Spleen (tissue), 13 donors: Measurements from ENCODE around the gene BCLAF1. TPM values are rescaled to one million over a fixed set of nuclear protein-coding genes. Genes with fewer than 3 reads are reported as not detected.

Experiments
- DNase-seq: peaks from one replicate; pipeline ENCODE4 v3.0.0-alpha.2; 2020
- H3K27ac ChIP-seq, 8 donors: fragments of 200-600 bp; sonication (generic) in 7 of 8; 1 replicate in 4 of 8; 2 replicates in 4 of 8; pipeline versions ENCODE4 v1.5.0 to v1.8.0; 2016 to 2021; ENCODE audit warnings: inconsistent platforms in 4 of 8, mild to moderate bottlenecking in 4 of 8, moderate library complexity in 1 of 8
- H3K27me3 ChIP-seq, 7 donors: fragments of 200-600 bp; sonication (generic) in 6 of 7; replicated peaks in 1 of 7; 1 replicate in 4 of 7; 2 replicates in 3 of 7; pipeline versions ENCODE4 v1.5.0 to v1.8.0; 2016 to 2021; ENCODE audit warnings: inconsistent platforms in 3 of 7, mild to moderate bottlenecking in 1 of 7
- H3K36me3 ChIP-seq, 6 donors: fragments of 200-600 bp; sonication (generic) in 5 of 6; 1 replicate in 4 of 6; 2 replicates in 2 of 6; pipeline versions ENCODE4 v1.5.0 to v1.8.0; 2016 to 2021; ENCODE audit warnings: inconsistent platforms in 2 of 6
- H3K4me1 ChIP-seq, 6 donors: fragments of 200-600 bp; sonication (generic) in 5 of 6; 1 replicate in 3 of 6; 2 replicates in 3 of 6; pipeline versions ENCODE4 v1.5.0 to v1.8.0; 2016 to 2021; ENCODE audit warnings: inconsistent platforms in 3 of 6
- H3K4me3 ChIP-seq, 8 donors: fragments of 200-600 bp; sonication (generic) in 7 of 8; 1 replicate in 4 of 8; 2 replicates in 4 of 8; pipeline versions ENCODE4 v1.5.0 to v1.8.0; 2016 to 2021; ENCODE audit warnings: inconsistent platforms in 4 of 8, mild to moderate bottlenecking in 4 of 8, moderate library complexity in 2 of 8
- H3K9me3 ChIP-seq, 8 donors: fragments of 200-600 bp; sonication (generic) in 7 of 8; 1 replicate in 4 of 8; 2 replicates in 4 of 8; pipeline versions ENCODE4 v1.5.0 to v1.8.0; 2016 to 2021; ENCODE audit warnings: inconsistent platforms in 4 of 8
- CTCF ChIP-seq, 11 experiments: fragments of 200-600 bp in 7 of 11; fragments of 450-650 bp in 4 of 11; sonication (generic) in 4 of 11; IDR thresholded peaks in 8 of 11; conservative IDR thresholded peaks in 3 of 11; 1 replicate in 7 of 11; 2 replicates in 4 of 11; pipeline versions ENCODE4 v1.4.0 to v1.8.0; 2016 to 2021; ENCODE audit warnings: antibody characterized with exemption in 11 of 11, inconsistent platforms in 4 of 11, mild to moderate bottlenecking in 1 of 11
- POLR2A ChIP-seq, 3 donors: fragments of 450-650 bp; IDR thresholded peaks; one replicate each; pipeline ENCODE4 v1.5.1; 2017; ENCODE audit warnings: antibody characterized with exemption in 3 of 3, mild to moderate bottlenecking in 1 of 3
- POLR2AphosphoS5 ChIP-seq, 3 donors: sonication (generic); formaldehyde crosslinking; IDR thresholded peaks; one replicate each; pipeline ENCODE4 v1.5.1; 2017; ENCODE audit warnings: antibody characterized with exemption in 3 of 3
- WGBS, 5 donors: extraction: QIAGEN DNeasy Blood & Tissue Kit in 3 of 5; methylation state at CpG; one replicate each; pipeline versions ENCODE4 v1.1.5 to v1.1.7; 2013 to 2018; 5-methylcytosine and 5-hydroxymethylcytosine counted together
- intact Hi-C: fragments of 100-400 bp; cut with DNase I; formaldehyde crosslinking; loops from one replicate; pipeline ENCODE4 v1.15.0; 2023; ENCODE audit warnings: low total_unique reads
- long read RNA-seq, 2 donors: transcript quantifications; one replicate each; lab custom pipeline, GENCODE V29; 2026
- polyA plus RNA-seq, 3 donors: library from polyadenylated mRNA; stranded (reverse); fragments of 200-250 nt; gene quantifications; one replicate each; pipeline ENCODE4 v1.2.1, GENCODE V29; 2013
- total RNA-seq, 7 donors: library from RNA; depleted of rRNA in 3 of 7; stranded (reverse); fragments of >200 nt in 3 of 7; fragmentation: NEBNext Ultra II Directional in 4 of 7; extraction: Animal tissue kit (Norgen Biotek cat#: 25700) in 4 of 7; gene quantifications; one replicate each; pipeline versions ENCODE4 v1.1.0 to v1.2.1, GENCODE V29; 2016 to 2021
- donor health status: healthy with polysubstance abuse.
- donor health status: DM: no; HTN: no; CAD: no; lungs with moderate emphysema.
- donor health status: DM: no; HTN: no; CAD: no.
- donor health status: Bipolar disorder and iron deficiency.
- donor health status: healthy.
- donor health status: DM: no; HTN: no; CAD: no.
- donor health status: DM: yes; HTN: yes; CAD: no.

The BCLAF1 gene
- 100 to 1,000 TPM; 161 to 228 (median 171) TPM for total RNA-seq
- 10 to 100 TPM; 22.9 to 29.0 (median 25.3) TPM for polyA plus RNA-seq
- long read RNA-seq, donor 1, full-length matches to known transcripts: 5 of 64 reads
- long read RNA-seq, donor 1, partial matches to known transcripts: 59 of 64 reads
- long read RNA-seq, donor 1, other reads (novel, unspliced or antisense): 0 of 64 reads
- long read RNA-seq, donor 2, full-length matches to known transcripts: 7 of 47 reads
- long read RNA-seq, donor 2, partial matches to known transcripts: 40 of 47 reads
- long read RNA-seq, donor 2, other reads (novel, unspliced or antisense): 0 of 47 reads

- Histone ChIP-seq H3K36me3 (no peaks in the 10 kb centered on the region), H3K27ac (peak within 1 kb of the TSS; percentile 97 to 100 (median 100)), H3K4me3 (peak within 1 kb of the TSS; percentile 62 to 91 (median 85)), H3K9me3 (no peaks in the 10 kb centered on the region), H3K27me3 (no peaks in the 10 kb centered on the region), H3K4me1 (peaks cover 41 to 56% (median 51%) of the 10 kb centered on the region in 6 donors)
- DNase-seq: peak; percentile 100
- TF ChIP-seq POLR2AphosphoS5 (IDR thresholded peaks at IDR 0.05): peak; percentile 100
- peak in 4 of 11 experiments; percentile 15 to 26 (median 20) for TF ChIP-seq CTCF (IDR thresholded peaks at IDR 0.05 in 8 of 11, conservative IDR thresholded peaks at IDR 0.05 in 3 of 11)
- peak; percentile 86 to 98 (median 97) for TF ChIP-seq POLR2A (IDR thresholded peaks at IDR 0.05)
- intact Hi-C loops: no loop called here
- WGBS, 5 donors: 0 to 1% (median 0%) methylated on average over 42 to 60 of the region's 60 CpGs
Observed at GRCh38 chr6:136289579-136290409, at the start of gene BCLAF1. TSS of gene BCLAF1 (minus strand) at chr6:136289846. CDS start at chr6:136279866, 9,980 bp downstream.

GRCh38 chr6:136338486-136338885, 48.8 kb upstream of the BCLAF1 start:
- TF ChIP-seq POLR2A (IDR thresholded peaks at IDR 0.05) (no peak), CTCF (IDR thresholded peaks at IDR 0.05 in 8 of 11, conservative IDR thresholded peaks at IDR 0.05 in 3 of 11) (no peak), POLR2AphosphoS5 (IDR thresholded peaks at IDR 0.05) (no peak)

GRCh38 chr6:136337606-136338005, 48.0 kb upstream of the BCLAF1 start:
- no peaks in the 10 kb centered on the region for H3K36me3 ChIP-seq
- no peak overlapping the region for H3K27ac ChIP-seq
- H3K27me3 ChIP-seq: peaks cover 0 to 3% (median 0%) of the 10 kb centered on the region in 7 donors
- DNase-seq: no peak
- H3K4me1 ChIP-seq: no peaks in the 10 kb centered on the region
- H3K9me3 ChIP-seq: no peaks in the 10 kb centered on the region
- intact Hi-C loops: no loop called here
- 79 to 97% (median 94%) methylated on average over 3 of the region's 3 CpGs for WGBS, 5 donors
- TF ChIP-seq POLR2AphosphoS5 (IDR thresholded peaks at IDR 0.05): no peak
- TF ChIP-seq CTCF (IDR thresholded peaks at IDR 0.05 in 8 of 11, conservative IDR thresholded peaks at IDR 0.05 in 3 of 11): no peak
- TF ChIP-seq POLR2A (IDR thresholded peaks at IDR 0.05): no peak
- H3K4me3 ChIP-seq: no peak overlapping the region

More at GRCh38 chr6:136338486-136338885, 48.8 kb upstream of the BCLAF1 start:
- H3K36me3 ChIP-seq: no peaks in the 10 kb centered on the region
- intact Hi-C loops: no loop called here
- no peak for DNase-seq
- H3K9me3 ChIP-seq: no peaks in the 10 kb centered on the region
- no peak overlapping the region for H3K4me3 ChIP-seq
- H3K4me1 ChIP-seq: no peaks in the 10 kb centered on the region
- no peak overlapping the region for H3K27ac ChIP-seq
- 84 to 91% (median 88%) methylated on average over 4 of the region's 4 CpGs for WGBS, 5 donors
- H3K27me3 ChIP-seq: peaks cover 0 to 3% (median 0%) of the 10 kb centered on the region in 7 donors

- intact Hi-C loops: no loop called here
- H3K27ac ChIP-seq: no peak overlapping the region
- no peaks in the 10 kb centered on the region for H3K4me1 ChIP-seq
- H3K4me3 ChIP-seq: no peak overlapping the region
- no peak for TF ChIP-seq CTCF (IDR thresholded peaks at IDR 0.05 in 8 of 11, conservative IDR thresholded peaks at IDR 0.05 in 3 of 11)
- TF ChIP-seq POLR2AphosphoS5 (IDR thresholded peaks at IDR 0.05): no peak
- TF ChIP-seq POLR2A (IDR thresholded peaks at IDR 0.05): no peak
- whole genome bisulfite sequencing, 5 donors: 87 to 97% (median 92%) methylated on average over 3 of the region's 3 CpGs
- H3K36me3 ChIP-seq: no peaks in the 10 kb centered on the region
- DNase-seq: no peak
- peaks cover 0 to 3% (median 0%) of the 10 kb centered on the region in 7 donors for H3K27me3 ChIP-seq
- H3K9me3 ChIP-seq: no peaks in the 10 kb centered on the region
Observed at GRCh38 chr6:136337121-136337520, 47.5 kb upstream of the BCLAF1 start.
